ENCODE data around the gene LUM. TPM values are rescaled to one million over a fixed set of nuclear protein-coding genes. Genes with fewer than 3 reads are reported as not detected.

The LUM gene
- total RNA-seq: 1.2 and 1.3 TPM in 2 replicates

DNA sequence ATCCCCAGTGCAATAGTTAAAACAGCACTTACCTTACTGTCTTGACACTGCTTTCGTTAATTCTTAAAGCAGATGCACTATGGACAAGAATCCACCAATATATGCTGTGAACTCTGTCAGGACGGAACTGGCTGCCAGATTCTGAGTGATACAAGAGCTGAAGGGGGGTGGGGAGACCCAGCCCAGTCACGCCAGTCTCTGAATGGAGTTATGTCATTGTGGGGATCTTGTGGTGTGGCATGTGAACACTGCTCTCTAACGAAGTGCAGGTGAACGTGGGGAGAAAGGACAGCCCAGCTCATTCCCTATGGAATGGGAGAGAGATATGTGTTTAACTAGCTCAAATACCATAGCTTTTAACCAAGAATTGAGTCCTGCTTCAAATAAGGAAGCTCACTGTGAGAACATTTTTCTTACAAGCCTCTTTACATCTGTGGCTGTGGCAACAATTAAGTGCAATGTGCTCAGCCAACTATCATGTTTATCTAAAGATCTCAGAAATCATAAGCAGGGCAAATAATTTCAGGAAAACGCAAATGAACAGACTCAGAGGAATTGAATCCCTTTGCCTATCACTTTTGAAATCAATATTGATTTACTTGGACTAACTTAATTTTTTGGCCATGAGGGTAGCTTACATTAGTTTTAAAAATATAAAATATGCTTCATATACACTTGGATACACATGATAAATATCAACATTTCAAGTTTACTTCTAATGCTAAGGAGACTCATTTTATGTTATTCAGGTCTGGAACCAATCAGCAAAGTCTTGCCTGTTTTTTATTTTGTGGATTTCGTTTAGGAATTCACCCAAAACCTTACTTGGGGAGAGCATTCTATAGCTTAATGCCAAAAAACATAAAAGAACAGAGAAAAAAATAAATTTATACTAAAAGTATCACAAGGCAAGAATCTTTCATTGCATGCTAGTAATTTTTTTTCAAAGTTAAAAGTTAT lies at the start of gene LUM:
TSS of gene LUM (minus strand) at position 129 of the 960 bp plus-strand sequence. CDS start 2,515 bp downstream, outside the sequence.

DNA sequence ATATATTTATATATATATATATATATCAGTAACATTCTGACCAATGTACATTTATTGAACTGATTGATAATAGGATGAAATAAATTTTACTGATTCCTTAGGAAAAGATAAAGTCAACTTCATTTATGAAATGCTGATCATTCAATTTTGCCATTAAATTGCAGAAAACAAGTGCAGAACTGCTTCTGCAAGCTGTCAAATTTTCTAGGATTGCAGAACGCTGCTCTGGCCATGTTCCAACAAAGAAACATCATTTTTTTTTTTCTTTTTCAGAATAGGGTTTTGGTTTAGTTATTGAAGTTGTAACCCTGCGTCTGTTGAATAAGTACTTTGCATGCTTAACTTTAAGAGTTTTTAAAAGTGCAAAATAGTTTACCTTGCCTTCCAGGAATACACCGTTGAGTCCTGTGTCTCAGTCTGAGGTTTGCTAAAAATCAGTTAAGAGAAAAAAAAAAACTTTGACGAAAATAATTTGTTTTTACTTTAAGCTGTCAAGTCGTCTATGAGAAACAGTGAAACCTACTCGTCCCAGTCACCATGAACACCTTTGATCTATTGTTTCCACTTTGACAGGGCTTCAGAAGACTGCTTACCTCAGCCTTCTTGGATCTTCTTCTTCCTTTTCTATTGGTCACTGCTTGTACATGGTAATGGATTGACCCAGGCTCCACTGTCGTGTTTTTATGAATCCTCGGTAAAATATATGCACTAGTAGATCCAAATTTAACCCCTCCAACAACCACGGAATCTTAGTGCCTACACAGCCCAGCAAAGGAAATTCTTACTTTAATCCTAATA lies 53.7 kb downstream of the LUM start, which contains the start of gene KERA:
TSS of gene KERA (minus strand) at position 657 of the 798 bp plus-strand sequence. CDS start 1,743 bp downstream, outside the sequence.

Other genes with a start within 250 kb of the LUM start
- not detected in 2 replicates for gene CCER1, start 156.3 kb downstream of the LUM start, total RNA-seq
- gene EPYC, start 106.5 kb downstream of the LUM start, total RNA-seq: not detected in 2 replicates
- not detected in 2 replicates for gene KERA, start 53.5 kb downstream of the LUM start, total RNA-seq
- gene DCN, start 71.3 kb upstream of the LUM start, total RNA-seq: 1.3 and 1.4 TPM in 2 replicates